Chondrocyte (in vitro differentiated cells): Measurements from ENCODE around the gene KNTC1. TPM values are rescaled to one million over a fixed set of nuclear protein-coding genes. Genes with fewer than 3 reads are reported as not detected.
A peak's percentile ranks its signal among the peaks of the same experiment; 100 is the strongest.

Experiments used
- DNase-seq: peaks from one replicate; pipeline ENCODE4 v3.0.0; 2021; ENCODE audit warnings: mixed read lengths, low spot score
- H3K27ac Mint-ChIP-seq: one replicate; pipeline ENCODE4 v1.8.0; 2021; ENCODE audit warnings: mild to moderate bottlenecking, moderate library complexity, mixed read lengths; ENCODE audit not compliant: unreplicated experiment
- H3K27me3 Mint-ChIP-seq: 2 replicates; pipeline ENCODE4 v1.8.0; 2021; ENCODE audit warnings: low read depth, mixed read lengths
- H3K36me3 Mint-ChIP-seq: 2 replicates; pipeline ENCODE4 v1.8.0; 2021; ENCODE audit warnings: low read depth, mixed read lengths
- H3K4me1 Mint-ChIP-seq: 2 replicates; pipeline ENCODE4 v1.8.0; 2021; ENCODE audit warnings: low read depth, mild to moderate bottlenecking, mixed read lengths
- H3K4me3 Mint-ChIP-seq: one replicate; pipeline ENCODE4 v1.8.0; 2021; ENCODE audit warnings: mild to moderate bottlenecking, moderate library complexity, mixed read lengths; ENCODE audit not compliant: unreplicated experiment
- H3K9me3 Mint-ChIP-seq: 2 replicates; pipeline ENCODE4 v1.8.0; 2021; ENCODE audit warnings: low read depth, mixed read lengths
- total RNA-seq: library from RNA; stranded (reverse); gene quantifications from 3 replicates; pipeline ENCODE4 v1.2.1, GENCODE V29; 2021
- TF ChIP-seq, protein P1 (sequence below): fragments of 200-600 bp; sonication (generic); IDR thresholded peaks from 2 replicates; pipeline ENCODE4 v1.5.0; 2021; ENCODE audit warnings: antibody characterized with exemption, mild to moderate bottlenecking, moderate library complexity

KNTC1 gene
- total RNA-seq, 1 donor from 2014 or later: 9.2 TPM

- Mint-ChIP-seq H3K36me3 (peaks cover 16% of the 10 kb centered on the region), H3K4me3 (peak overlapping the region; percentile 90), H3K27me3 (no peaks in the 10 kb centered on the region), H3K9me3 (no peaks in the 10 kb centered on the region), H3K27ac (peak overlapping the region; percentile 100), H3K4me1 (peaks cover 42% of the 10 kb centered on the region)
- TF ChIP-seq, protein P1, sequence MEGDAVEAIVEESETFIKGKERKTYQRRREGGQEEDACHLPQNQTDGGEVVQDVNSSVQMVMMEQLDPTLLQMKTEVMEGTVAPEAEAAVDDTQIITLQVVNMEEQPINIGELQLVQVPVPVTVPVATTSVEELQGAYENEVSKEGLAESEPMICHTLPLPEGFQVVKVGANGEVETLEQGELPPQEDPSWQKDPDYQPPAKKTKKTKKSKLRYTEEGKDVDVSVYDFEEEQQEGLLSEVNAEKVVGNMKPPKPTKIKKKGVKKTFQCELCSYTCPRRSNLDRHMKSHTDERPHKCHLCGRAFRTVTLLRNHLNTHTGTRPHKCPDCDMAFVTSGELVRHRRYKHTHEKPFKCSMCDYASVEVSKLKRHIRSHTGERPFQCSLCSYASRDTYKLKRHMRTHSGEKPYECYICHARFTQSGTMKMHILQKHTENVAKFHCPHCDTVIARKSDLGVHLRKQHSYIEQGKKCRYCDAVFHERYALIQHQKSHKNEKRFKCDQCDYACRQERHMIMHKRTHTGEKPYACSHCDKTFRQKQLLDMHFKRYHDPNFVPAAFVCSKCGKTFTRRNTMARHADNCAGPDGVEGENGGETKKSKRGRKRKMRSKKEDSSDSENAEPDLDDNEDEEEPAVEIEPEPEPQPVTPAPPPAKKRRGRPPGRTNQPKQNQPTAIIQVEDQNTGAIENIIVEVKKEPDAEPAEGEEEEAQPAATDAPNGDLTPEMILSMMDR: no peak
- no peak for DNase-seq
Measured at GRCh38 chr12:122499991-122500684, 26.9 kb upstream of the KNTC1 start.

DNA sequence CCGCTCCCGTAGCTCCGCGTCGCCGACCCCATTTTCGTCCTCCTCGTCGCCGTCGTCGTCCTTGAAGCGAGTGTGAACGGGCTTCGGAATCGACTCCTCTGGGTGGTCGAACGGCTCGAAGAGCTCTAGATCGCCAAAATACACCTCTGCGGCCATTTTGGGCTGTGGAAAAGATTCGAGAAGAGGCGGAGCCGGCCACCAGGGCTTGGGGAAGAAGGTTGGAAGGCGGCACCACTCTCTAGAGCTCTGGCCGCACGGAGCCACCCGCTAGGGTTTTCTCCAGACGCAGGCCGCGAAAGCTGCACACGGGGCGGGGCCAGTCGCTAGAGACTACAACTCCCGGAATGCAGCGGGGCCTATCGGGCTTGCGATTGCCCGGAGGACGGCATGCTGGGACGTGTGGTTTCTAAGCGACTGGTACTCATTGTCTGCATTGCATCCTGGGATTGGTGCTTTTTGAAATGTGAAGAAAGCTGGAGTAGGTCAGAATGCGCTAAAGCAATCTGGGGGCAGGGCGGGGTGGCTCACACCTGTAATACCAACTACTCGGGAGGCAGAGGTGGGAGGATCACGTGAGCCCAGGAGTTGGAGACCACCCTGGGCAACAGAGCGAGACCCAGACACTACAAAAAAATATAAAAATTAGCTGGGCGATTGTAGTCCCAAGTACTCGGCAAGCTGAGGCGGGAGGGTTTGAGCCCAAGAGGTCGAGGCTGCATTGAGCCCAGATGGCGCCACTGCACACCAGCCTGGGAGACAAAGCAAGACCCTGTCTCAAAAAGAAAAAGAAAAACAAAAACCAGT lies 26.2 kb upstream of the KNTC1 start, which contains the start of gene ZCCHC8:
Gene ZCCHC8, minus strand, starts transcription at position 248 of the 804 bp plus-strand sequence. Its CDS starts 92 bp downstream, at position 156.
- H3K36me3 Mint-ChIP-seq: peaks cover 16% of the 10 kb centered on the region
- H3K4me3 Mint-ChIP-seq: peak within 1 kb of the TSS; percentile 90
- peak within 1 kb of the TSS; percentile 100 for H3K27ac Mint-ChIP-seq
- no peaks in the 10 kb centered on the region for H3K9me3 Mint-ChIP-seq
- TF ChIP-seq, protein P1: peak; percentile 11
- H3K4me1 Mint-ChIP-seq: peaks cover 42% of the 10 kb centered on the region
- no peaks in the 10 kb centered on the region for H3K27me3 Mint-ChIP-seq
- DNase-seq: peak; percentile 98

- TF ChIP-seq, protein P1: no peak
- DNase-seq: no peak
- H3K4me3 Mint-ChIP-seq: peak overlapping the region; percentile 90
- H3K4me1 Mint-ChIP-seq: peaks cover 41% of the 10 kb centered on the region
- H3K9me3 Mint-ChIP-seq: no peaks in the 10 kb centered on the region
- H3K36me3 Mint-ChIP-seq: peaks cover 21% of the 10 kb centered on the region
- peak overlapping the region; percentile 100 for H3K27ac Mint-ChIP-seq
- H3K27me3 Mint-ChIP-seq: no peaks in the 10 kb centered on the region
Measured at GRCh38 chr12:122501489-122501989, 25.5 kb upstream of the KNTC1 start.

DNA sequence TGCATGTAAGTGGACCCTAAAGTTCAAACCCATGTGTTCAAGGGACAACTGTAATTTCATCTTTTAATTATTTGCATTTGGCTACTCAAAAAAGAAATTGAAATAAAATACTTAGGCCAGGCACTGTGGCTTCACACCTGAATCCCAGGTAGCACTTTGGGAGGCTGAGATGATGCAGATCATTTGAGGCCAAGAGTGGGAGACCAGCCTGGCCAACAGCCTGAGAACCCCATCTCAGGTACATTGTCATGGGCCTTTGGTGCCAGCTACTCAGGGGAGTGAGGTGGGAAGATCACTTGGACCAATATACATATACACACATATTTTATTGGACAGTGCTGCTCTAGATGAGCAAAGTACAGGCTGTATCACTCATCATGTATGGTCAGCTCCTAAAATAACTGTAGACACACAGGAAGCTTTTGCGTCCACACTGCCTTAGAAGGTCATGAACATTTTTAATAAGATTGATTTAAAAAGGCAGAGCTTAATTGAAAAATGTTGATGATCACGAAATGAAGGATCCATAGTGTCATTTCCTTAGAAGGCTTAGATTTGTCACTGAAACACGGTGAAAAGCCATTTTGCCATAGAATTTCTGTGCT lies 23.8 kb upstream of the KNTC1 start:
- no peaks in the 10 kb centered on the region for H3K27me3 Mint-ChIP-seq
- peak overlapping the region; percentile 36 for H3K27ac Mint-ChIP-seq
- no peaks in the 10 kb centered on the region for H3K9me3 Mint-ChIP-seq
- no peak for DNase-seq
- peaks cover 32% of the 10 kb centered on the region for H3K4me1 Mint-ChIP-seq
- H3K4me3 Mint-ChIP-seq: no peak overlapping the region
- TF ChIP-seq, protein P1: no peak
- peaks cover 24% of the 10 kb centered on the region for H3K36me3 Mint-ChIP-seq
